ENCODE results near the gene RTRAF.

- TF ChIP-seq GATA2 (IDR thresholded peaks at IDR 0.05; ENCODE audit: low read depth, low read length) (no peak), GATA3 (IDR thresholded peaks at IDR 0.05; ENCODE audit: low read depth, low read length) (no peak)
Measured at GRCh38 chr14:52046376-52046917, 57.1 kb downstream of the RTRAF start.

Measured in SH-SY5Y (cell line).